Esophagus muscularis mucosa (tissue), 4 donors: ENCODE data around the gene NEK7. TPM values are rescaled to one million over a fixed set of nuclear protein-coding genes. Genes with fewer than 3 reads are reported as not detected.

ENCODE experiments used
- DNase-seq: peaks from one replicate; pipeline ENCODE4 v3.0.0-alpha.2; 2017; ENCODE audit errors: extremely low spot score
- H3K27ac ChIP-seq, 4 donors: fragments of 200-600 bp; sonication (generic); replicated peaks in 1 of 4; 1 replicate in 3 of 4; 2 replicates in 1 of 4; pipeline ENCODE4 v1.5.1; 2016 to 2019; ENCODE audit warnings: mild to moderate bottlenecking in 1 of 4
- H3K27me3 ChIP-seq, 4 donors: fragments of 200-600 bp; sonication (generic); one replicate each; pipeline versions ENCODE4 v1.5.1 to v1.6.0; 2016 to 2019
- H3K36me3 ChIP-seq, 4 donors: fragments of 200-600 bp; sonication (generic); one replicate each; pipeline ENCODE4 v1.5.1; 2016 to 2019
- H3K4me1 ChIP-seq, 4 donors: fragments of 200-600 bp; sonication (generic); one replicate each; pipeline ENCODE4 v1.5.1; 2016 to 2019
- H3K4me3 ChIP-seq, 4 donors: fragments of 200-600 bp; sonication (generic); 1 replicate in 2 of 4; 2 replicates in 2 of 4; pipeline ENCODE4 v1.5.1; 2016 to 2019; ENCODE audit warnings: mild to moderate bottlenecking in 4 of 4, moderate library complexity in 1 of 4
- H3K9me3 ChIP-seq, 4 donors: fragments of 200-600 bp; sonication (generic); 1 replicate in 3 of 4; 2 replicates in 1 of 4; pipeline ENCODE4 v1.5.1; 2016 to 2019
- CTCF ChIP-seq, 3 experiments: fragments of 200-600 bp in 2 of 3; fragments of 450-650 bp in 1 of 3; sonication (generic) in 2 of 3; IDR thresholded peaks; one replicate each; pipeline ENCODE4 v1.5.1; 2017 to 2019; ENCODE audit warnings: antibody characterized with exemption in 3 of 3, mild to moderate bottlenecking in 2 of 3, moderate library complexity in 1 of 3
- EP300 ChIP-seq: sonication (generic); formaldehyde crosslinking; IDR thresholded peaks from one replicate; pipeline ENCODE4 v1.6.1; 2017; ENCODE audit warnings: antibody characterized with exemption
- POLR2A ChIP-seq: fragments of 450-650 bp; IDR thresholded peaks from one replicate; pipeline ENCODE4 v1.6.1; 2017; ENCODE audit warnings: antibody characterized with exemption, moderate library complexity, mild to moderate bottlenecking, low read depth
- POLR2AphosphoS5 ChIP-seq, 2 donors: sonication (generic); formaldehyde crosslinking; IDR thresholded peaks; one replicate each; pipeline ENCODE4 v1.6.1; 2017; ENCODE audit warnings: antibody characterized with exemption in 2 of 2
- WGBS: methylation state at CpG from one replicate; pipeline ENCODE4 v1.1.5; 2018; 5-methylcytosine and 5-hydroxymethylcytosine counted together
- intact Hi-C: fragments of 100-400 bp; cut with DNase I; formaldehyde crosslinking; loops from one replicate; pipeline ENCODE4 v1.15.1; 2023
- total RNA-seq, 4 donors: library from RNA; depleted of rRNA; stranded (reverse); fragments of >200 nt; gene quantifications; one replicate each; pipeline versions ENCODE4 v1.1.0 to v1.2.1, GENCODE V29; 2016

The NEK7 gene
- total RNA-seq, 4 donors from 2014 or later, result 110 to 196 (median 158) TPM

GRCh38 chr1:198116069-198116468 is 40.7 kb upstream of the NEK7 start:
- Histone ChIP-seq H3K4me1 (peaks cover 8 to 11% (median 9%) of the 10 kb centered on the region in 4 donors), H3K4me3 (no peak overlapping the region), H3K27ac (no peak overlapping the region), H3K9me3 (no peaks in the 10 kb centered on the region), H3K27me3 (no peaks in the 10 kb centered on the region), H3K36me3 (no peaks in the 10 kb centered on the region)
- intact Hi-C loops, result no loop called here
- DNase-seq, result no peak
- TF ChIP-seq POLR2AphosphoS5 (IDR thresholded peaks at IDR 0.05) (no peak), POLR2A (no peak), CTCF (IDR thresholded peaks at IDR 0.05) (no peak), EP300 (no peak)
- WGBS, result 78% methylated on average over 1 of the region's 1 CpG

GRCh38 chr1:198116469-198116868 is 40.3 kb upstream of the NEK7 start:
- 93% methylated on average over 5 of the region's 5 CpGs for WGBS
- Histone ChIP-seq H3K4me1 (peaks cover 8 to 11% (median 9%) of the 10 kb centered on the region in 4 donors), H3K27ac (no peak overlapping the region), H3K4me3 (no peak overlapping the region), H3K27me3 (no peaks in the 10 kb centered on the region), H3K36me3 (no peaks in the 10 kb centered on the region), H3K9me3 (no peaks in the 10 kb centered on the region)
- TF ChIP-seq EP300 (no peak), POLR2AphosphoS5 (IDR thresholded peaks at IDR 0.05) (no peak), POLR2A (no peak), CTCF (IDR thresholded peaks at IDR 0.05) (no peak)
- intact Hi-C loops, result no loop called here
- DNase-seq, result no peak

- no peaks in the 10 kb centered on the region for H3K27me3 ChIP-seq
- no peak overlapping the region for H3K27ac ChIP-seq
- TF ChIP-seq EP300 (no peak), POLR2AphosphoS5 (IDR thresholded peaks at IDR 0.05) (no peak)
- no peak overlapping the region for H3K4me3 ChIP-seq
- WGBS, result 90% methylated on average over 1 of the region's 1 CpG
- no peaks in the 10 kb centered on the region for H3K9me3 ChIP-seq
- H3K4me1 ChIP-seq, result peaks cover 8 to 11% (median 9%) of the 10 kb centered on the region in 4 donors
- intact Hi-C loops, result no loop called here
- no peak for DNase-seq
- no peaks in the 10 kb centered on the region for H3K36me3 ChIP-seq
Observed at GRCh38 chr1:198117267-198117666, 39.5 kb upstream of the NEK7 start.

- Histone ChIP-seq H3K4me1 (peaks cover 8 to 11% (median 9%) of the 10 kb centered on the region in 4 donors), H3K27me3 (no peaks in the 10 kb centered on the region), H3K9me3 (no peaks in the 10 kb centered on the region), H3K36me3 (no peaks in the 10 kb centered on the region), H3K27ac (no peak overlapping the region), H3K4me3 (no peak overlapping the region)
- no peak for TF ChIP-seq POLR2A
- peak in 1 of 2 donors; percentile 8 for TF ChIP-seq POLR2AphosphoS5 (IDR thresholded peaks at IDR 0.05)
- WGBS, result 35% methylated on average over 2 of the region's 2 CpGs
- no peak for DNase-seq
- intact Hi-C loops, result no loop called here
Observed at GRCh38 chr1:198118134-198118533, 38.7 kb upstream of the NEK7 start.

- TF ChIP-seq CTCF (IDR thresholded peaks at IDR 0.05), result no peak
- TF ChIP-seq EP300, result no peak
- no peak for TF ChIP-seq POLR2AphosphoS5 (IDR thresholded peaks at IDR 0.05)
- TF ChIP-seq POLR2A, result no peak
- no peaks in the 10 kb centered on the region for H3K9me3 ChIP-seq
- peaks cover 8 to 11% (median 9%) of the 10 kb centered on the region in 4 donors for H3K4me1 ChIP-seq
- 87% methylated on average over 2 of the region's 2 CpGs for WGBS
- no peaks in the 10 kb centered on the region for H3K27me3 ChIP-seq
- DNase-seq, result no peak
- no peak overlapping the region for H3K4me3 ChIP-seq
- H3K27ac ChIP-seq, result no peak overlapping the region
- intact Hi-C loops, result no loop called here
- H3K36me3 ChIP-seq, result no peaks in the 10 kb centered on the region
Observed at GRCh38 chr1:198119906-198120305, 36.9 kb upstream of the NEK7 start.
